ENCODE results near the gene PRDM15.

Gene PRDM15

DNA sequence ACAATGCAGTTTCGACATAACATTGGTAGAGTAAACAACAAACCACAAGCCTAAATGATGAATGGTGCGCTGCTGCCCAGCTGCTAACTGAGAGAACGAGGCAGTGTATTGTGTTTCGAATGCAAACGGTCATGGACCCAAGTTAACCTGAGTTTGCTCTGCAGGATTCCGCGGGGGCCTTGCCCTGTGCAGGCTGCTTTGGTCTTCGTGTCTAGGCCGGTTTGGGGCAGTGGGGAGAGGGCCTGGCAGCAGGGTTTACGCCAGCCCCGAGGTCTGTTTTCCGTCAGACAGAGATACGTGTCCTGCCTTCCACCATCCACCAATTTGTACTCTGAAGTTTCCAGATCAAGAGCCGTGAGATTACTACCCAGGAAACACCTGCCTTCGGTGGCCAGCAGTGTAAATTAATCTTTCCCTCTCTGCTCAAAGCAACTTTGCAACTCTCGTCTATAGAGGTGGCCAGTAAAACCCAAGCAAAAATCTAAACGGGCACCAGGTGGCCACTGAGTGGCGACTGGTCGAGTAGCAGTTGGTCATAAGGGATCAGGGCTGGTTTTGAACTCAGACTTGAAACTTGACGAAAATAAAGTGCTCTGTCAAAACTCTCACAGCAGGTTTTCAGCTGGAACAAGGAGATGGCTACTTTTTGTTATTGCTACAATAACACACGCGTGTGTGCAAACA lies 6.3 kb upstream of the PRDM15 start:
- no peak for DNase-seq (ENCODE audit: low read depth, low spot score)

DNA sequence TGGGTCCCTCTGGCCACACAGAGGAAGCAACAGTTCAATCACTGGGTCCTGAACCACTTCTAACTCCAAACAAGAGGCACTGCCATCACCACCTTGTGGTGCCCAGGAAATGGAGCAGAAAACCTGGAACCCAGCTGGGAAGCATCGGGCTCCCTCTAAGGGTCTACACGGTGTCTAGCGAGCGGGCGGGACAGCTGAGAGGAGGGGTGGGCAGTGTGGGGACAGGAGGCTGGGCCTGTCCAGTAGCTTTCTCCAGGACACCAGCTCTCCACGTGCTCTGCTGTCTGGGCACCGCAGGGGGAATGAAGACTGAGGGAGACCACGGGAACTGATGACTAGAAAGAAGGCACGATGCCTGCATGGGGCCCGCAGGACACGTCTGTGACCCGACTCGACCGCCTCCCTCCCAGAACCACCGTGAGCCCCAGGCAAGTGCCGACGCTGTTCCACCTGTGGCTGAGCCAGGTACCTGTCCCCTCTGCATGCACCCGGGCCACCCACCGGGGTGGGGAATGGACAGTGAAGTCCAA lies 5.4 kb upstream of the PRDM15 start:
- DNase-seq (ENCODE audit: low read depth, low spot score) = no peak

DNA sequence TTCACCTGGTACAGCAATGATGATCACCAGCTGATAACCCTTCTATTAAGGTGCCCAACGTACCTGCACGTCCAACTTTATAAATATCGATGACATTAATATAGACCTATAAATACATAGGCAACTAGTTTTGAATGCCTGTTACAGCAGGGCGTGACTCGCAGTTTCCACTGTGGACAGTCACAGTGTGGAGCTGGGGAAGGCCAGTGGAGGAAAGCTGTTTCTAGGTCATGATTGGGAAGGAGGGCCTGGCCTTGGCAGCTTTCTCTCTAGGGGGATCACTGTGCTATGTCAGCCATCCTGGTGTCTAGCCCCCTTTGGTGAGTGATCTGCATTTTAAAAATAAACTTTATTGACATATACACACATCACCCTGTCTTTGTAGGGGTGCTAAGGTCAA lies 4.4 kb upstream of the PRDM15 start:
- no peak for DNase-seq (ENCODE audit: low read depth, low spot score)

DNA sequence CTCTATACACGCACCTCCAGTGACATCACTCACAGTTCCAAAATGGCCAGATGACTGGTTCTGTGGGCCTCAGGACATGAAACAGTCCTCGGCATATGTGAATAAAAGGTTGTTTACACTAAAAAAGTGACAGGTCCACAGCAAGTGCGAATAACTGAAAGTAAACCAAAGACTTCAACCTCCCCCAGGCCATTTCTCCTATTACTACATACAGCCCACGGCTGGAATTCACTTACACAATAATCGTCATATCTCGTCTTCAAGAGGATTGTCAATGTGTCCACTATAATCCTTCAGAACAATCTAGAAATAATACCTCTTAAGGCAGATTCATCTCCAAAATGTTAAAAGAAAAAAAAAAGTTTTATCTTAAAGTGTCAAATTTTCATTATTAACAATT lies 1.9 kb upstream of the PRDM15 start:
- DNase-seq (ENCODE audit: low read depth, low spot score) = no peak

DNA sequence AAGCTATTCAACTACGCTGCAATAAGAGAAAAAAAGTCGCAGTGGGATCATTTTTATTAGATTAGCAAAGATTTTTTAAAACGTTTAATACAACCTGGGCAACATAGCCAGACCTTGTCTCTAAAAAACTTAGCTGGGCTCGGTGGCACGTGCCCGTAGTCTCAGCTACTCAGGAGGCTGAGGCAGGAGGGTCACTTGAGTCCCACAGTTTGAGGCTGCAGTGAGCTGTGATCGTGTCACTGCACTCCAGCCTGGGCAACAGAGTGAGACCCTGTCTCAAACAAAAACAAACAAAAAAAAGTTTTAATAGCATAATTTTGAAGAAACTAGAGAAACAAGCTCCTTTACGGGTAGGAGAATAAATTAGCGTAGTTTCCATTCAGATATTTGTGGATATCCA lies 1.0 kb upstream of the PRDM15 start:
- no peak for DNase-seq (ENCODE audit: low read depth, low spot score)

DNA sequence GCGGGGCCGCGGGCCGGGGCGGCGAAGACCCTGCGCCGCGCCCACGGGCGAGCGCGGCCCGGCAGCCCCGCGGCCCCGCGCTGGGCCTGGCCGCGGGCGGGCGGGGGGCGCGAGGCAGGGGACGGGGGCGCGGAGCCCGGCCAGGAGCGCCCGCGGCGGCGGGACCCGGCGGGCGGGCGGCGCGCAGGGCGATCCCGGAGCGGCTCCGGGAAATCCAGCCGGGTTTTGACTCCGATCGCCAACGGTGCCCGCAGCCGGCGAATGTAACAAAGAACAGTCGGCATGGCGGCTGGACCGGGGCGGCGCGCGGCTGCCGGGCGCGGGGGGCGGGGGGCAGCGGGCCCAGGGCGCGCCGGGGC lies 334 bp downstream of the PRDM15 start:
- DNase-seq (ENCODE audit: low read depth, low spot score) = peak; percentile 62

DNA sequence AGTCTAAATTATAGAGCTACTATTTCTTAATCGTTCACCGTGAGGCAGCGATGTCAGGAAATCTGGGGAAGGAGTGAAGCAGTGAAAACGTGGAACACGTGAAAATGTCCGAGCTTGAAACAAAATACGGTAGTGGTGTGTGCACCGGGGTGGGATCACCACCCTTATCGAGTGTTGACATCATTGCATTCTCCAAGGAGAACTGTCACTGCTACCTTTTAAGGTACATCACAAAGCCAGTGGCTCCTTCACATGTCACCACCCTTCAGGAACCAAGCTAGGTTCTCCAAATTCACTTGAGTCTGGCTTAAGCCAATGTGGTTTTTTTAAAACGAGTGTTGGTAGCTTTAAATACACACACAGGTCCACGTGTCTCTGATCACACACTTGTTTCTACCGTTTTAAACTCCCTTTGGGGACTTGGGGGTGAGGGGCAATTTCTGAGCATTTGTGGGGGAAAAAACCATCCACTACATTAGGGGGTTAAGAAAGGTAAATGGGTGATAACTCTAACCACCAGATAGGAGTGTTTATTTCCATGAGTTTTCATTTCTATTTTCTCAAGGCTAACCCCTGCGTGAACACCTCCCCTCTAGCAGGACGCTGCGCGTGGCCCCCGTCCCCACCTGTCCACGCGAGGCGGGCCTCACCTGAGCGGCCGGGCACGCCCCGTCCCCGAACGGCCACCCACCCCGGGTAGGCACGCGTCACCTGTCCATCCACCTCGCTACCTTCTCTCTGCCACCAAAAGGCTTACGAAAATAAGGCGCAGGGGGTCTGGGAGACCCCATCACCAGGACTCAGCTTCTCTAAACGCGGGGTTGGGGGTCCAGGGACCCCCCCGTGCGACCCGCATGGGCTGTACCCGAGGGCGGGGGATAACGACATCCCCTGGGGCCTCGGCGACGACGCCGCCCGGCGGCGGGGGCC lies 978 bp downstream of the PRDM15 start:
- DNase-seq (ENCODE audit: low read depth, low spot score) = no peak

DNA sequence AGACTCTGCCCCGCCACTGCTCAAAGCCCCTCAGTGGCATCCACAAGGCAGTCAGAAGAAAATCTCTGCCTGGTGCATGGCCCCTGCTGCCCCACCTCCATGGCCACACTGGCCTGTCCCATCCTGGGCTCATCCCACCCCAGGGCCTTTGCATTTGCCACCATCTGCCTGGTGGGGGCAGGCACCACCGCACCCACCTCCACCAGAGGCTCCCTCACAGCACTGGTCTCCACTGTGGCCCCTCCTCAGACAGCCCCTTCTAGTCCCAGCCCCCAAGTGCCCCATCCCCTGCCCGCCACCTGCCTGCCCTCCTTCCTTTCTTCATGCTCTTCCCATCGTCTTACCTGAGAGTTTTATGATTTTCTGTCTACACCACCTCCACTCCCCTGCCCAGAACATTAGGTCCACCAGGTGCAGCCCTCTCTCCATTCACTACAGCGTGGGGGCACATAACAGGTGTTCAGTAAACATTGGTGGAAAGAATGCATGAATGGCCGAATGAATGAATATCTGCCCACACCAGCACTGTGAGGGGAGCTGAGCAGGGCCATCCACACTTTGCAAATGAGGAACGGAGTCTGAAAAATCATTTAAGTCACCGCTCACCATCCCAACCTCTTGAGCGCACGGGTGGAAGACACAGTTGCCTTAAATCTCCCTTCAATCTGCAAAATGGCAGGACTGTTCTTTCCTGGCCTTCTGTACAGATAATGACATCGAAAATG lies 2.1 kb downstream of the PRDM15 start:
- DNase-seq (ENCODE audit: low read depth, low spot score) = no peak

DNA sequence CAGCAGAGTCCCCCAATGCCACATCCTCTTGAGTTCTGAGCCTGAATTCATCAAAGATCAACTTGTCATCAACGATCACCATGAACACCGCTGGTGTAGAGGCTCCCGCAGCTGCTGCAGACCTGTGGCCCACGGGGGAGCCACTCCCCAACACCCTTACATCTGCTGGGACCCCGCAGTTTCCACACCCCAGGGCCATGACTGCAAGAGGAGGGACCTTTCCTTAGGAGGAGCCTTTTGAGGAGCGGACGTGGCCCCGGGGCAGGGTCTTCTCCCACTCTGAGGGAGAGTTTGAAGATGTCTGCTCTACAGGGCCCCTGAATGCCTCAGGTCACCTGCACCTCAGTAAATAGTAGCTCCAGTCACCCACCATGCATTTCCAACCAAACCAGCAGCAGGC lies 2.7 kb downstream of the PRDM15 start:
- no peak for DNase-seq (ENCODE audit: low read depth, low spot score)

DNA sequence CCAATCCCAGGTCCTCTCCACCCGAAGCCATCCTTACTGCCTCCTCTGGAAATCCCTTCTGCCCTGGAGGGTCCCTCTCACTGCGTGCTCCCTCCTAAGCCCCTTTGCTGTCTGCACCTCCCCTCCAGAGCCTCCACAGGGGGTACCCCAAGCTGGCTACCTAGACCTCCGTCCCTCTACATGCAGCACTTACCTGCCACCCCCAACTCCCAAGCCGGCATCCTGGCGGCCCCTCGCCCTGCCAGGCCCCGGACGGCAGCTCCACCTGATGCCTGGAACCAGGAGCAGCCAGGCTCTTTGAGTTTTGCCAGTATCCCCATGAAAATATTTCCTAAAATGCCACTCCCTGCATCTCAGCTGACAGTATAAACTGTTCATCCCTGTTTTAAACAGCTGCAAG lies 4.1 kb downstream of the PRDM15 start:
- DNase-seq (ENCODE audit: low read depth, low spot score) = no peak

DNA sequence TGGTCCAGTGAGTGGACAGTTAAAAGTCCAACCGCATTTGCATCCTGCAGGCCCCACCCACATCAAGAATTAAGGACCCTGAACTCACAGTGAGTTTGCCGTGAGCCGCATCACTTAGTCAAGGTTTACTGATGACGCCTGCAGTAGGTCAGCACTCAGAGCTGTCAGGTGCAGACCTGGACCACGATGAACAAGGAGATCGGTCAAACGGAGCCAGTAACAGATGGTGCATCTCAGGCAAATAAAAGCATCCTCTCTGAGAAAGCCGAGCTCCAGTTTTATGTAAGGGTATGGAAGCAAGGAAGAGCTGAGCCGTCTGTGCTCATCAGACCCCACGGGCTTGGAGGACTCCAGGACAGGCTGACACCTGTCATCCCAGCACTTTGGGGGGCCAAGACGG lies 4.5 kb downstream of the PRDM15 start:
- DNase-seq (ENCODE audit: low read depth, low spot score) = no peak

DNA sequence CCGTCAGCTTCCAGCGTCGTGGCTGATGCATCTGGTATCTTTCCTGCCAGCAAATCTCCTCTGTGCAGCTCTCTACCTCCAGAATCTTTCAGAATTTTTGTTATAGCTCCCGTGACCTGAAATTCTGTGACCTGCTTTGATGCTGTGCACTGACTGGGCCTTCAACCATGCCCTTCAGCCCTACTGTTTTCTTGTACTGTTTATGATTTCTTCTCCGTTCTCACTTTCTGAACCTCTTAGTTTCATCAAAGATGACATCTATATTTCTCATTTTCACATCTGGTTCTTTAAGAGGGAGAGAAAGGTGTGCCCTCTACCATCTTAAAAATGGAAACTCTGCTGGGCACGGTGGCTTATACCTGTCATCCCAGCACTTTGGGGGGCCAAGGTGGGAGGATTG lies 5.7 kb downstream of the PRDM15 start:
- DNase-seq (ENCODE audit: low read depth, low spot score) = no peak

DNA sequence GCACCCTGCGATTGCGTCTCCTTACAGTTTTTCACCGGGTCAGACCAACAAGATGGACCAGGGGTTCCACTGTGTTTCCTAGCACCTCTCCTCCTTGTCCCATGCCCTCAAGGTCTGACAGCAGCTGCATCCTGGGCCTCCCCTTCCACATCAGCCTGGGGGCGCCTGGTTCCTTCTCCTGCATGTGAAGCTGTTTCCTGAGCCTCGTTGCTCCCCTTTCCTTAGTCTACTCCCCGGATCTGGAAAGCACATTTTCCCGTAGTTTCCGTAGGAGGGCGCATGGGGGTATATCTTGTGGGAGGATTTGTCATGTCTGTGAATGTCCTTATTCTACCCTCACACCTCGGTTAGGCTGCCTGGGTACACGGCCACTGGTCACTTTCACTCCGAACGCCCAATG lies 6.1 kb downstream of the PRDM15 start:
- DNase-seq (ENCODE audit: low read depth, low spot score) = no peak

DNA sequence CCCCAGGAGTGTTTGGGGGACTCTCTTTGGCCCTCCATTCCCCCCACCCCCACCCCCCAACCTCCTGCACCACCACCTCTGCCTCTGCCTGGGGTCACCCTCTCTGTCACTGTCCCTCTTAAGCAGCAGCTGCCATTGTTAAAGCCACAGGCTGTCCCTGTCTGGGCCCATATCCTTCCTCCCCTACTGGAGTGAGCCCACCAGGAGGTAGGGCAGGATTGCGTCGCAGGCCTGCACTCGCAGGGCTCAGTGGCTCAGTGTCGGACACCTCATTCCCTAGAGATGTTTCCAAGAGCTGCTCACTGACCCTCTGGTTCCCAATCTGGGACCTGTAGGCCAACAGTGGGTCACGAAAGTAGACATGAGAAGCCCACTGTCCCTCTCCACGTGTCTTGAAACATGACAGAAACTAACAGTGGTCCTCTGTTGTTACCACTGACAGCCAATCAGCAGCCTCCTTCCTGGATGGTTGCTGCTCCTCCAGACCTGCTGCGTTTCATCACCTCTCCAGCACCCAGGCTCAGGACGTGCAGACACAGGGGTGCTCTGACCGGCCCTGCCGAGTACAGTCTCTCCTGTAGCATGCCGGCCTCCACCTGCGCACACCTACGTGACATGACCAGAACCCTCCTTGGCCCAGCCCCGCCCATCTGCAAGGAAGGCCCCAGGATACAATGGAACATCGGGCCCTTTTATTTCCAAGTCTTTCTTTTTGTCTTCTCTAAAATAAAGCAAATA lies 7.7 kb downstream of the PRDM15 start:
- no peak for DNase-seq (ENCODE audit: low read depth, low spot score)

DNA sequence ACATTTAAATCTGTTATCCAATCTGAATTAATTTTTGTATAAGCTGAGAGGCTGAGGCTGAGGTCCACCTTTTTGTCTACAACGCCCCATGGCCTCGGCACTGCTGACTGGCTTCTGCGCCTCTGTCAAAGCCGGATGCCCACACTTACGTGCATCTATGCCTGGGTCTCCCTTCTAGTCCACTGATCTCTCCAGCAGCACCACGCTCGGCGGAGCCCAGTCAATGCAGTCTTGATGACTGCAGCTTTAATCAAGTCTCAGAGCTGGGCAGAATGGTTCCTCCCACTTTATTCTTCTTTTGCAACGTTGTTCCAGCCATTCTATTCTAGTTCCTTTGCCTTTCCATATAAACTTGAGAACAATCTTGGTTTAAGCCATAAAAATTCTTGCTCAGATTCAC lies 9.4 kb downstream of the PRDM15 start:
- no peak for DNase-seq (ENCODE audit: low read depth, low spot score)

DNA sequence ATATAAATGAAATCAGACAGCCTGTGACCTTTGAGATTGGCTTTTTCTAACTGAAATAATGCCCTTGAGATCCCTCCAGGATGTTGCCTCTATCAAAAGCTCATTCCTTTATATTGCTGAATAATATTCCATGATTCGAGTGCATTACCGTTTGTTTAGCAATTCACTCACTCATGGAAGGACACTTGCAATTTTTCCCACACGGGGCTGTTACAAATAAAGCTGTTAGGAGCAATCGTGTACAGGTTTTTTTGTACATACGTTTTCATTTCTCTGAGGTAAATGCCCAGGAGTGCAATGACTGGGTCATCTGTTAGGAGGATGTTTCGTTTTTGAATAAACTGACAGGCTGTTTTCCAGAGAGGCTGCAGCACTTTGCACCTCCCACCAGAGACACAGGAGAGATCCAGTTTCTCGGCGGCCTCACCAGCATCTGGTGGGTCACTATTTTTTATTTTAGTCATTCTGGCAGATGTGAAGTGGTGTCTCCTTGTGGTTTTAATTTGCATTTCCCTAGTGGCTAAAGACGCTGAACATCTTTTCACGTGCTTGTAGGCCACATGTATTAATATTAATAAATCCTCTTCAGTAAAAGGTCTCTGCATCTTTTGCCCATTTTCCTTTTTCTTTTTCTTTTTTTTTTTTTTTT lies 11.0 kb downstream of the PRDM15 start:
- no peak for DNase-seq (ENCODE audit: low read depth, low spot score)

DNA sequence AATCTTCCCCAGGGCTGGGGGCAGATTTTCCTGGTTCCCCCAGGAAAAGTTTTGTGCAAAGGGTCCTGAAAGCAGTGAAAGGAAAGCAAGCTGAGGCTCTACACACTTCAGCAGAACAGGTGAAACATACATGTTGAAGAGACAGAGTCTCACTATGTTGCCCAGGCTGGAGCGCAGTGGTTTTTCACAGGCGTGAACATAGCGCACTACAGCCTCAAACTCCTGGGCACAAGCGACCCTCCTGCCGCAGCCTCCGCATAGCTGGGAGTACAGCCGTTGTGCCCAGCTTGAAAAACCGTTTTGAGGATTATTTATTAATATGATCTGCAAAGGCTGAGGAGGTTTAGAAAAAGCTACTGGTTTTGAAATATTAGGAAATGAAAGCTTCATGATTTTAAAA lies 11.8 kb downstream of the PRDM15 start:
- no peak for DNase-seq (ENCODE audit: low read depth, low spot score)

DNA sequence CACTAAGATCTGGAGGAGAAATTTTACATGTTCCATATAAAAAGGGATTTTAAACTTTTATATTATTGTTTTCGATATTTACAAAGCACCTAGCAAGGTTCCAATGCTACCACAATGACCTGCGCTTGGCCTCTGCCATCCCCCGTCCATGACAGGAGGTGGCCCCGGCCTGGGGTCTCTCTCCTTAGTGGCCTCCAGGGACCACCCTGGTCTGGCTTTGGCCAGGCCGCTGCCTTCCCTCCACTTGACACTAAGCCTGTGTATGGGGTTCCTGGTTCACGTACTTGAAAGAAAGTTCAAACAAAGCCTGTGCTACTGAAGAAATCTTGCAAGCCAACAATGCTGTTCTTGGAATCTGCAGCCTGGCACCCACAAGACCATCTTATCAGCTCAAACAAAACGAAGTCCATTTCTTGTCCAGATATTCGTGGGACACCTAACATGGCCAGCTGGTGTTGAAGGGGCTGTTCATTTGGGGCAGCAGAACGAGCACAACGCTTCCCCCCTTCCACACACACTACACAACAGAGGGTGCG lies 12.8 kb downstream of the PRDM15 start:
- DNase-seq (ENCODE audit: low read depth, low spot score) = no peak

DNA sequence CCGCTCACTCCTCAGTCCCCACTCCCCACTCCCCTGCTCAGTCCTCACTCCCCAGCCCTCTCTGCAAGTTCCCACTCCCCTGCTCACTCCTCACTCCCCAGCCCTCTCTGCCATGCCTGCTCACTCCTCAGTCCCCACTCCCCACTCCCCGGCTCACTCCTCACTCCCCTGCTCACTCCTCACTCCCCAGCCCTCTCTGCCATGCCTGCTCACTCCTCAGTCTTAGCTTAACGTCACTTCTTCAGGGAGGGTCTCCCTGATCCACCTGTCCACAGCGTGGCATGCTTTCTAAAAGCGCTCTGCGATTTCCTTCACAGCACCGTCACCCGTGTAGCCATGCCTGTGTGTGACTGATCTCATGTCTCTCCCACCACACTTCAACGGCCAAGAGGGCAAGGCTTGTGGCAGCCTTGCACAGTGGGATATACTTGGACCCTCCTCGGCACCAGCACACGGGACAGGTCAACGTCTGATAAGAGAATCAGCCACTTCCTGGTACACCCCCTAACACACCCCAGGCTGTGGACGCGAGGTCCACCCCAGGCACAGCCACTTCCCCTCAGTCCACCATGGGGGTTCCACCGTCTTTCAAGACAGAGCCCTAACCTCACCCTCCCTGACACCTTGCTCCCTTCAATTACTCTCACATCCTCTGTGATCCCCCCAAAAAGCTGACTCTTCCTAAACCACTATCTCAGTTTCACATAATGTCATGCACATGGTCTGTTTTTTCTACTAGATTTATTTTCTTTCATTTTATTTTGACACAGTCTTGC lies 14.0 kb downstream of the PRDM15 start:
- no peak for DNase-seq (ENCODE audit: low read depth, low spot score)
